Measurements from ENCODE around the gene NEK4. TPM values are rescaled to one million over a fixed set of nuclear protein-coding genes. Genes with fewer than 3 reads are reported as not detected.

NEK4 gene
- total and polyA plus RNA-seq, 10 of the 15 experiments (the other 5 are each of a cell fraction or from before 2014, with no cell fraction given): 7.0 to 29.1 (median 16.4) TPM

DNA sequence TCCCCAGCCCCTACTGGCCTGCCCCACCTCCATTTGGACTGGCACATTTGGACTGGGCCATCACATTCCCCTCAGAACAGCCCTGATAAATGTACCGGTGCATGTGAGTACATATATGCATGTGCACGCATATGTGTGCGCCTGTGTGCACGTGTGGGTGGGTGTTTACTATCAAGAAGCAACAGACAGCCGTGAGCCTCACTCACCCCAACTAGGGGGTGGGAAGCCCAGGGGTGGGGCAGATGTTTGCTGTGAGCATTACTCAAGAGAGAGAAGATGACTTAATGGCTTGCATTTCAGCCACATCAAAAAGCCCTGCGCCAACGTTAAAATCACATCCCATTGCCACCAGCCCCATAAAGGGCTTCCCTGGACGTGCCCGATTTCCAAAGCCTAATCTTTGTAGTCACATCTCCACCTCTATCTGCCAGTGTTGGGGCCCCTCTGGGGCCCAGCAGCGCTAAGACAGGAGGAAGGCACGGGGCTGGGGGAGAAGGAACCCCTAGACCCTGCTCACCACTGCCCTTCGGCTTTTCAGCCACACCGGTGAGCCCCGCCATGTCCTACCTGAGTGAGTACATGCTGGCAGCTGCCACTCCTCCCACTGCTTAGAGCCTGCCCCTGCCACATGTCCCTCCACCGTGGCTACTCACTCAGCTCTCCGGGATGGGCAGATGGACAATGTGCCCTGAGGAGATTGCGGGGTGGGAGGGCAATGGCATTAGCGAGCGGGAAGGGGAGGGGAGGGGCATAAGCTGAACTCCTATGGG is 34.7 kb upstream of the NEK4 start (continued):
- TF ChIP-seq STAT1 (conservative IDR thresholded peaks at IDR 0.05) (no peak), TCF7 (IDR thresholded peaks at IDR 0.05; ENCODE audit: borderline replicate concordance) (no peak), CHD4 (IDR thresholded peaks at IDR 0.05) (no peak), MTA2 (IDR thresholded peaks at IDR 0.05; ENCODE audit: low read depth) (no peak), ZBED1 (IDR thresholded peaks at IDR 0.05; ENCODE audit: borderline replicate concordance) (no peak)

- no peaks in the 10 kb centered on the region for H3K27me3 ChIP-seq (replicated peaks in 1 of 2; ENCODE audit: control insufficient read depth in 2 of 2, insufficient read depth in 2 of 2, low read length in 1 of 2)
- H3K4me2 ChIP-seq (ENCODE audit: control insufficient read depth, insufficient read depth): no peak overlapping the region
- no peaks in the 10 kb centered on the region for H3K9me3 ChIP-seq (replicated peaks; ENCODE audit: control insufficient read depth, insufficient read depth, low read length)
- H3K4me1 ChIP-seq (ENCODE audit: control insufficient read depth, insufficient read depth, low read length): no peaks in the 10 kb centered on the region
- no peak overlapping the region for H2AFZ ChIP-seq (ENCODE audit: control insufficient read depth, low read depth, low read length)
- no peak overlapping the region for H3K9ac ChIP-seq (ENCODE audit: control insufficient read depth, insufficient read depth, low read length)
- ChIA-PET CTCF (interaction anchor here (1.2 kb wide), 1 partner anchor 10 kb away, joined by 3 read pairs; no protein-coding TSS in a partner anchor), SMC1A (ENCODE audit: uncharacterized antibody, unreplicated experiment) (no interaction called here), POLR2A (no interaction called here), RAD21 (ENCODE audit: unreplicated experiment) (no interaction called here)
- no peaks in the 10 kb centered on the region for H3K79me2 ChIP-seq (ENCODE audit: control insufficient read depth, insufficient read depth, low read length)
- DNase-seq (ENCODE audit: low read depth, low spot score) (no peak), FAIRE-seq (no peak), ATAC-seq (no peak)
- intact Hi-C loops (cut with micrococcal nuclease; ENCODE audit: unreplicated experiment): no loop called here
- no peaks in the 10 kb centered on the region; the same call in 1 of the 2 replicates for H4K20me1 ChIP-seq (ENCODE audit: control insufficient read depth, insufficient read depth)
- TF ChIP-seq JUND (IDR thresholded peaks at IDR 0.05; ENCODE audit: low read depth, low read length) (no peak), STAT3 (IDR thresholded peaks at IDR 0.05; ENCODE audit: low read depth, low read length) (no peak), CHD2 (IDR thresholded peaks at IDR 0.05; ENCODE audit: borderline replicate concordance, low read depth, low read length) (no peak), CBX3 (IDR thresholded peaks at IDR 0.05; ENCODE audit: borderline replicate concordance, low read depth) (no peak), SP1 (IDR thresholded peaks at IDR 0.05; ENCODE audit: low read depth, low read length) (no peak), EP300 (IDR thresholded peaks at IDR 0.05; ENCODE audit: borderline replicate concordance in 1 of 2, control insufficient read depth in 1 of 2, low read depth in 2 of 2, low read length in 2 of 2) (no peak), MTA3 (IDR thresholded peaks at IDR 0.05; ENCODE audit: borderline replicate concordance, low read length) (no peak), ZBTB11 (CRISPR knock-in tag; IDR thresholded peaks at IDR 0.05) (no peak), BMI1 (IDR thresholded peaks at IDR 0.05; ENCODE audit: borderline replicate concordance) (no peak), EZH2 (IDR thresholded peaks at IDR 0.05; ENCODE audit: borderline replicate concordance, control insufficient read depth, low read depth, low read length) (no peak)
- WGBS (ENCODE audit: insufficient coverage, insufficient replicate concordance, low lambda C conversion rate, missing lambda C conversion rate): 20% methylated on average over 4 of the region's 5 CpGs
- no TSS peak for BruUV-seq (replicated peaks)
- H3K27ac ChIP-seq (ENCODE audit: control insufficient read depth, insufficient read depth): no peak overlapping the region
- in situ Hi-C loops (cut with MboI): no loop called here
- H3K36me3 ChIP-seq (ENCODE audit: control insufficient read depth in 2 of 2, insufficient read depth in 2 of 2, low read length in 1 of 2): no peaks in the 10 kb centered on the region
- no peak overlapping the region for H3K4me3 ChIP-seq
These were observed 31.1 kb upstream of the NEK4 start for GRCh38 chr3:52801839-52802238.

Measured in GM12878 (cell line).